ENCODE data around the gene ZDHHC13. TPM values are rescaled to one million over a fixed set of nuclear protein-coding genes. Genes with fewer than 3 reads are reported as not detected.

ZDHHC13 gene
- total RNA-seq, 1 donor from 2014 or later, result 10.6 TPM

GRCh38 chr11:19110295-19110694, 6.7 kb upstream of the ZDHHC13 start:
- H3K9ac ChIP-seq (ENCODE audit: low read length), result no peak overlapping the region
- no peak for TF ChIP-seq EZH2 (IDR thresholded peaks at IDR 0.05; ENCODE audit: insufficient read depth, low read length)
- TF ChIP-seq CTCF (IDR thresholded peaks at IDR 0.05; ENCODE audit: insufficient read depth, low read depth, low read length), result no peak
- Mint-ChIP-seq H3K9me3 (ENCODE audit: unreplicated experiment) (no peaks in the 10 kb centered on the region), H3K4me1 (ENCODE audit: low read depth, unreplicated experiment) (no peaks in the 10 kb centered on the region), H3K27me3 (ENCODE audit: low read depth, unreplicated experiment) (peaks cover 21% of the 10 kb centered on the region), H3K27ac (ENCODE audit: unreplicated experiment) (no peak overlapping the region), H3K4me3 (ENCODE audit: unreplicated experiment) (no peak overlapping the region), H3K36me3 (ENCODE audit: low read depth, unreplicated experiment) (no peaks in the 10 kb centered on the region)
- H3K27me3 ChIP-seq (ENCODE audit: insufficient read depth, low read length), result peaks cover 9% of the 10 kb centered on the region
- no peak overlapping the region for H2AFZ ChIP-seq (ENCODE audit: low read depth, low read length)
- no peak for FAIRE-seq
- no peak overlapping the region for H3K4me3 ChIP-seq (ENCODE audit: insufficient read depth, low read depth, low read length)
- H3K9me3 ChIP-seq (ENCODE audit: insufficient read depth, low read depth, low read length), result no peaks in the 10 kb centered on the region
- no peaks in the 10 kb centered on the region for H3K36me3 ChIP-seq (ENCODE audit: insufficient read depth, low read length)
- H3K4me1 ChIP-seq (ENCODE audit: insufficient read depth, low read length), result no peaks in the 10 kb centered on the region
- no peak overlapping the region for H3K4me2 ChIP-seq (ENCODE audit: low read length)
- H3K27ac ChIP-seq (ENCODE audit: low read depth, low read length), result no peak overlapping the region
- no peaks in the 10 kb centered on the region for H3K79me2 ChIP-seq (ENCODE audit: insufficient read depth, low read length)
- H4K20me1 ChIP-seq (ENCODE audit: insufficient read depth, low read length), result no peaks in the 10 kb centered on the region
- DNase-seq (ENCODE audit: low read depth), result no peak

- FAIRE-seq, result no peak
- H3K4me1 Mint-ChIP-seq (ENCODE audit: low read depth, unreplicated experiment), result no peaks in the 10 kb centered on the region
Observed at GRCh38 chr11:19111809-19112208, 5.2 kb upstream of the ZDHHC13 start.

More at GRCh38 chr11:19111809-19112208, 5.2 kb upstream of the ZDHHC13 start:
- H3K4me3 ChIP-seq (ENCODE audit: insufficient read depth, low read depth, low read length), result no peak overlapping the region
- H3K4me3 Mint-ChIP-seq (ENCODE audit: unreplicated experiment), result no peak overlapping the region
- H3K9ac ChIP-seq (ENCODE audit: low read length), result no peak overlapping the region
- no peaks in the 10 kb centered on the region for H3K9me3 ChIP-seq (ENCODE audit: insufficient read depth, low read depth, low read length)
- H3K27me3 Mint-ChIP-seq (ENCODE audit: low read depth, unreplicated experiment), result peaks cover 21% of the 10 kb centered on the region
- H4K20me1 ChIP-seq (ENCODE audit: insufficient read depth, low read length), result no peaks in the 10 kb centered on the region
- H3K36me3 Mint-ChIP-seq (ENCODE audit: low read depth, unreplicated experiment), result no peaks in the 10 kb centered on the region
- H2AFZ ChIP-seq (ENCODE audit: low read depth, low read length), result no peak overlapping the region
- H3K27me3 ChIP-seq (ENCODE audit: insufficient read depth, low read length), result peaks cover 9% of the 10 kb centered on the region
- H3K4me2 ChIP-seq (ENCODE audit: low read length), result no peak overlapping the region
- H3K36me3 ChIP-seq (ENCODE audit: insufficient read depth, low read length), result no peaks in the 10 kb centered on the region
- no peaks in the 10 kb centered on the region for H3K4me1 ChIP-seq (ENCODE audit: insufficient read depth, low read length)
- no peaks in the 10 kb centered on the region for H3K9me3 Mint-ChIP-seq (ENCODE audit: unreplicated experiment)
- DNase-seq (ENCODE audit: low read depth), result no peak
- H3K27ac Mint-ChIP-seq (ENCODE audit: unreplicated experiment), result no peak overlapping the region
- no peak overlapping the region for H3K27ac ChIP-seq (ENCODE audit: low read depth, low read length)
- H3K79me2 ChIP-seq (ENCODE audit: insufficient read depth, low read length), result no peaks in the 10 kb centered on the region
- TF ChIP-seq EZH2 (IDR thresholded peaks at IDR 0.05; ENCODE audit: insufficient read depth, low read length) (no peak), CTCF (IDR thresholded peaks at IDR 0.05; ENCODE audit: insufficient read depth, low read depth, low read length) (no peak)
